ENCODE data around the gene AARS2. TPM values are rescaled to one million over a fixed set of nuclear protein-coding genes. Genes with fewer than 3 reads are reported as not detected.
A peak's percentile ranks its signal among the peaks of the same experiment; 100 is the strongest.

Gene AARS2
- total and polyA plus RNA-seq, 9 of the 15 experiments (the other 6 are each of a cell fraction or from before 2014, with no cell fraction given): 0.97 to 34.0 (median 18.3) TPM

- peaks cover 30 to 35% of the 10 kb centered on the region in 2 experiments; a peak in 4 of 5 replicates for H3K27me3 ChIP-seq (ENCODE audit: control insufficient read depth in 2 of 2, insufficient read depth in 2 of 2, low read length in 2 of 2)
- BruUV-seq (replicated peaks): no TSS peak
- FAIRE-seq (peak; percentile 32), ATAC-seq (peak; percentile 34), DNase-seq (ENCODE audit: extremely low read depth in 1 of 4, low spot score in 3 of 4) (no peak)
- H4K20me1 ChIP-seq (replicated peaks; ENCODE audit: control insufficient read depth, insufficient read depth, low read length): peaks cover 9% of the 10 kb centered on the region; the same call in 1 of the 2 replicates
- no peaks in the 10 kb centered on the region for H3K9me3 ChIP-seq (replicated peaks; ENCODE audit: control insufficient read depth, insufficient read depth, low read depth, low read length)
- no peak overlapping the region for H2AFZ ChIP-seq (ENCODE audit: low read depth, low read length)
- H3K4me3 ChIP-seq: peak overlapping the region; percentile 36; the same call in 1 of the 2 replicates
- in situ Hi-C loops (cut with MboI) (no loop called here), intact Hi-C loops (cut with micrococcal nuclease) (no loop called here)
- H3K4me2 ChIP-seq (ENCODE audit: insufficient read depth, low read length): peak overlapping the region; percentile 46
- WGBS (ENCODE audit: insufficient coverage, low coverage, missing lambda C conversion rate): 60% methylated on average over 20 of the region's 20 CpGs
- H3K36me3 ChIP-seq (ENCODE audit: control insufficient read depth, insufficient read depth, low read length): peaks cover 32% of the 10 kb centered on the region; the same call in 2 of the 3 replicates
- POLR2A ChIA-PET: interaction anchor here (0.5 to 8.7 kb wide), 7 partner anchors 10 to 241 kb away, joined by 3 to 116 read pairs (median 4); partner anchors contain the start of gene AARS2
- peak overlapping the region in 1 of 2 experiments; percentile 84; a peak in 2 of 4 replicates for H3K9ac ChIP-seq (ENCODE audit: insufficient read depth in 1 of 2, low read depth in 2 of 2, low read length in 2 of 2)
- H3K4me1 ChIP-seq (replicated peaks in 1 of 2; ENCODE audit: control insufficient read depth in 2 of 2, insufficient read depth in 2 of 2, low read length in 2 of 2): peaks cover 0 to 16% of the 10 kb centered on the region in 2 experiments; a peak in 4 of 5 replicates
- H3K9me1 ChIP-seq (ENCODE audit: control insufficient read depth, insufficient read depth, low read length): no peaks in the 10 kb centered on the region
- TF ChIP-seq POLR2AphosphoS2 (IDR thresholded peaks at IDR 0.05; ENCODE audit: low read length) (0 out of 2 replicates have a peak, but pooled peaks have one; percentile 27), FOSL1 (tag; conservative IDR thresholded peaks at IDR 0.05) (no peak), HNRNPLL (IDR thresholded peaks at IDR 0.05; ENCODE audit: low read depth, low read length, poor library complexity, severe bottlenecking) (no peak), PCBP1 (IDR thresholded peaks at IDR 0.05; ENCODE audit: low read depth, low read length, poor library complexity, severe bottlenecking) (no peak), CTCF (IDR thresholded peaks at IDR 0.05 in 2 of 3, conservative IDR thresholded peaks at IDR 0.05 in 1 of 3; ENCODE audit: insufficient read depth in 2 of 3, low read depth in 1 of 3, low read length in 3 of 3) (0 out of 6 replicates have a peak, but pooled peaks of 1 of the 3 experiments have one; percentile 1), ZNF431 (CRISPR knock-in tag; IDR thresholded peaks at IDR 0.05) (no peak), POLR2A (conservative IDR thresholded peaks at IDR 0.05) (peak; percentile 41), SUPT5H (IDR thresholded peaks at IDR 0.05) (peak; percentile 30; the same call in 1 of the 2 replicates), ZNF121 (CRISPR knock-in tag; conservative IDR thresholded peaks at IDR 0.05) (peak; percentile 93), RAD51 (IDR thresholded peaks at IDR 0.05; ENCODE audit: borderline replicate concordance, low read depth) (no peak), MYNN (IDR thresholded peaks at IDR 0.05) (0 out of 2 replicates have a peak, but pooled peaks have one; percentile 11), MYNN (CRISPR knock-in tag; IDR thresholded peaks at IDR 0.05) (no peak), POLR2B (IDR thresholded peaks at IDR 0.05; ENCODE audit: low read depth, partially characterized antibody) (peak; percentile 20)
- H3K79me2 ChIP-seq (ENCODE audit: control insufficient read depth, insufficient read depth, low read length): no peaks in the 10 kb centered on the region
- CTCF ChIA-PET (ENCODE audit: low intra/inter-chr PET ratio): interaction anchor here (0.6 kb wide), 1 partner anchor 30 kb away, joined by 3 read pairs; no protein-coding TSS in a partner anchor
- H3K27ac ChIP-seq (ENCODE audit: extremely low read depth, low read depth, low read length): no peak overlapping the region
Measured at GRCh38 chr6:44298055-44298803, 14.9 kb downstream of the AARS2 start.
